Subcutaneous adipose tissue (tissue), 4 donors: Measurements from ENCODE around the gene BORCS5. TPM values are rescaled to one million over a fixed set of nuclear protein-coding genes. Genes with fewer than 3 reads are reported as not detected.

Source experiments
- total RNA-seq, 4 donors: library from RNA; depleted of rRNA; stranded (reverse); fragments of >200 nt; gene quantifications; one replicate each; pipeline ENCODE4 v1.1.0, GENCODE V29; 2016
- TF ChIP-seq, protein P1 (sequence below): fragments of 450-650 bp; IDR thresholded peaks from one replicate; pipeline ENCODE4 v1.5.1; 2016; ENCODE audit warnings: low read depth, mild to moderate bottlenecking, control low read depth, antibody characterized with exemption, moderate library complexity

The BORCS5 gene
- 10 to 100 TPM in 3 of 4 donors, 1 to 10 TPM in 1; 9.8 to 21.4 (median 14.6) TPM for total RNA-seq

DNA sequence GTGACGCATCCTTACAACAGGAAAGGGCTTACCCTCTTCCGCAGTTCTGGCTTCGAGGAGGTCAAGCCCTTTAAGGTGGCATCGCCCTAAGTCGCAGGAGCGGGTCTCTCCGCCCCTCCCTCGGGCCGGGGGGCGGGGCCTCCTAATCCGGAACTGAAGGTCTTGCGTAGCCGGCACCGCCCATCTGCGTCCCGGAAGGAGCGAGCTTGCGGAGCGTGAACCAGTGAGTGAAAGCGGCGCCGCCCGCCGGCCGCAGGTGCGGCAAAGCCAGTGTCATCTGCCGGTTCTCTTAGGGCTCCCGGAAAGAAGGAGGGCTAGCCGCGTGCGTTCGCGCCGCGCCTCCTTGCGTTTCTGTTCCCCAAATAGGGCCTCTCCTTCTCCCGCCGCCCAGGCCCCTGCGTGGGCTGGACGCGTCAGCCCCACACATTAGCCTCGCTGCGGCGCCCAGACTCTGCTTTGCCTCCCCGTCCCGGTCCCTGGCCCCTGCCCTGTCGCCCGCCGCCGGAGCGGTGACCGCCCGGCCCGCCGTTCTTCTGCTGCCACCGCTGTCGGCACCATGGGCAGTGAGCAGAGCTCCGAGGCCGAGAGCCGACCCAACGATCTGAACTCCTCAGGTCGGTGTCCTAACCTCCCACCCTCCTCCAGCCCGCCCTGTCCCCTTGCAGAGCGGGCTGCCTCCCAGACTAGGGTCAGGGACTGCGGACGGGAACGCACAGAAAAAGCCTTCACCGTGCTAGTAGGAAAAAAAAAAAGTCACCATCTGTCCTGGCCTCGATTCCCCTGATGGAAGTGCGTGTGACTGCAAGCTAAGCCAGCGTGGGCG is at the start of gene BORCS5:
Gene BORCS5, plus strand, starts transcription at position 183 of the 823 bp plus-strand sequence. Its CDS starts 374 bp downstream, at position 557.
- TF ChIP-seq, protein P1, sequence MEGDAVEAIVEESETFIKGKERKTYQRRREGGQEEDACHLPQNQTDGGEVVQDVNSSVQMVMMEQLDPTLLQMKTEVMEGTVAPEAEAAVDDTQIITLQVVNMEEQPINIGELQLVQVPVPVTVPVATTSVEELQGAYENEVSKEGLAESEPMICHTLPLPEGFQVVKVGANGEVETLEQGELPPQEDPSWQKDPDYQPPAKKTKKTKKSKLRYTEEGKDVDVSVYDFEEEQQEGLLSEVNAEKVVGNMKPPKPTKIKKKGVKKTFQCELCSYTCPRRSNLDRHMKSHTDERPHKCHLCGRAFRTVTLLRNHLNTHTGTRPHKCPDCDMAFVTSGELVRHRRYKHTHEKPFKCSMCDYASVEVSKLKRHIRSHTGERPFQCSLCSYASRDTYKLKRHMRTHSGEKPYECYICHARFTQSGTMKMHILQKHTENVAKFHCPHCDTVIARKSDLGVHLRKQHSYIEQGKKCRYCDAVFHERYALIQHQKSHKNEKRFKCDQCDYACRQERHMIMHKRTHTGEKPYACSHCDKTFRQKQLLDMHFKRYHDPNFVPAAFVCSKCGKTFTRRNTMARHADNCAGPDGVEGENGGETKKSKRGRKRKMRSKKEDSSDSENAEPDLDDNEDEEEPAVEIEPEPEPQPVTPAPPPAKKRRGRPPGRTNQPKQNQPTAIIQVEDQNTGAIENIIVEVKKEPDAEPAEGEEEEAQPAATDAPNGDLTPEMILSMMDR = no peak

DNA sequence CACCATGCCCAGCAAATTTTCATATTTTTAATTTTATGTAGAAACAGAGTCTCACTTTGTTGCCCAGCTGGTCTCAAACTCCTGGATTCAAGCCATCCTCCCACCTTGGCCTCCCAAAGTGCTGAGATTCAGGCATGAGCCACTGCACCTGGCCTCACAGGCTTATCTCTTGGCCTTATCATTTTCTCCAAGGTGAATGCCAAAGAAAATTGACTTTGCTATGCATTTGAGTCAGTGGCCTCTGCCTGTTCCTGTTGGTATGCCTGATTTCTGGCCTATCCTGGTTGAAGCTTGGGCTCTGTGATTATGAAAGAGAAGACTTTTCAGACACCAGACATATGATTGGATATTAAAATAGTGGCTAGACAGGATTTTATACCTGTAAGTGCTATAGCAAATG is 41.0 kb upstream of the BORCS5 start:
- TF ChIP-seq, protein P1 = no peak

DNA sequence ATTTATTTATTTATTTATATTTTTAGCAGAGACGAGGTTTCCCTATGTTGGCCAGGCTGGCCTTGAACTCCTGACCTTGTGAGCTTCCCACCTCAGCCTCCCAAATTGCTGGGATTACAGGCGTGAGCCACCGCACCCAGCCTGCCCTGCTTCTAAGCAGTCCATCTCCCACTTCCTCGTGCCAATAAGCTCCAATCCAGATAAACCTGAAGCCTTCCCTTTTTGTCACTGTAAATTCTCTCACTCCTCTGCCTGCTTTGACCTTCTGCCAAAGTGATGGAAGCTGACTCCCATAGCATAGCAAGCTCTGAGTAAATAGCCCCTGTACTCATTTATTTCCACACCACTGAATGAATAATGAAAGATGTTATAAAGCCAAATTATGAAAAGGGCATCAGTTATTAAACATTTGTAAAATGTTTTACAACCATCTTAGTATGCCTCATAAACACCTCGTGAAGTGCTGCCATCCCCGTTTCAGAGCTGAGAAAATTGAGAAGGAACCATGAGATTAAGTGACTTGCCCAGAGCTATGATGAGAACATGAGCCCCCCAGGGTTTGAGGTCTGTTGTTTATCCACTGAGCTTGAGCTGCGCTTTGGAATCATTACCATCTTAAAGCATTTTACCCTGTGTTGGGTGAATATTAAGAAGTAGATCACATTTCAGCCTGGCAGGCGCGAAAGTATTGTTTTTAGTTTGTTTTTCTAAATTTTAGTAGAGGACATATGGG is 37.3 kb upstream of the BORCS5 start:
- TF ChIP-seq, protein P1 = no peak

DNA sequence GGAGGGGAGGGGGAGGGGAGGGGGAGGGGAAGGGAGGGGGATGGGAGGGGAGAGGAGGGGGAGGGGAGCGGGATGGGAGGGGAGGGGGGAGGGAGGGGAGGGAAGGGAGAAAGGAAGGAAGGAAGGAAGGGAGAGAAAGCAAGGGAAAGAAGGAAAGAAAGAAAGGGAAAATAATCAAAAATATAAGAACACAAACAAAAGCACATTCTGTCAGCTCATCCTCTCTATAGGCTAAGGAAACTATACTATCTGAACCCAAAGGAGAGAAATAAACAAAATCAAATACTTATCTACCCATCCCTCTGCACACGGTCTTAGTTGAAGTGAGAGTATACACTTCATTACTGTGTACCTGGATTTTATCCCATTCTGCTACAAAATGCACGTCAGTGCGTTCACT is 33.8 kb upstream of the BORCS5 start:
- TF ChIP-seq, protein P1 = no peak

DNA sequence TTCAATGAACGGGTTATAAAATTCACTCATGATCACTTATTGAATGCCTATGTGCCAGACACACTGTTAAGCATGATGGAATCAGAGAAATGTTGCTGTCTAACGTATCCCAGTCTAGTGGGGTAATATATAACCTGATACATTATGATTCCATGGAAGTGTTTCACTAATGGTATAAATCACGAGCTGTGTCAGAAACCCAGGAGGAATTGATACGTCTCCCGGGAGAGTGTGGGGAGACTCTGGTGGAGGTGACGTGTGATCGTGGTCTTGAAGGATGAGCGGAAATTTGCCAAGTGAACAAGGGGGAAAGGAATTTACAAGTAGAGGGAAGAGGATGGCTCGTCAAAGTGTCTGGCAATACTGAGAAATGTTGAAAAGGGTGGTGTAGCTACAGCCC is 33.3 kb upstream of the BORCS5 start:
- TF ChIP-seq, protein P1 = no peak

DNA sequence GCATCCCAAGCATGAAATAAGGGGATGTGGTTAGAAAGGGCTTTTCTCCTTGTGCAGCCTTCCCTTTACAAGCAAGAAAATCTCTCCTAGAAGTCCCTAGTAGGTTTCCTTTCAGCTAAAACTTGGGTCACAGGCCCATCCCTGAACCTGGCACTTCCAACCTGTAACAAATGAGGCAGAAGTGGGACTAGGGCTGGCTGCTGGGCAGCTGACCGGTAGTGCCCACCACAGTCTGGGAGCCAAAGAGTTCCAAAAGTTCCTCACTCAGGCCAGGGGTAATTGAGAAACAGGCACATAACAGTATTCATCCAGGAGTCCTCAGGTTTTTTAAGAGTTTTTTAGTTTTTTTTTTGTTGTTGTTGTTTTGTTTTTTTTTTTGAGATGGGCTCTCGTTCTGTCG is 30.6 kb upstream of the BORCS5 start:
- TF ChIP-seq, protein P1 = no peak

DNA sequence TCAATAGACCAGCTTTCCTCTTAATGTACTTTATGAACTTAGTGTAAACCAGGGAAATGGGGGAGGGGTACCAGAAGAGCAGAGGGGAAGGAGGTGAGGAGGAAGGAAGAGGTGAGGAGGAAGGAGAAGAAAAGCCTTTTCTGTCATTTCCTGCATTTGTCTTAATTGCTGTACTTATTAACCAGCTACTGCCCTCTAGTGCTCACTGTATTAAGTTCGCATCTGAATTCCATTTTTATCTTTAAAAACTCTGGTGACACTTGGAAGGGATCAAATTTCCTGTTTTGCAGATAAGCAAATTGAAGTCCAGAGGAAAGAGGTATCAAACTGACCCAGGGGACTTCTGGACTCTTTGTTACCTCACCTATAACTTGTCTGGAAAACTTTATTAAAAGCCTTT is 29.1 kb upstream of the BORCS5 start:
- TF ChIP-seq, protein P1 = no peak
